Activated CD4-positive, alpha-beta T cell treated with anti-CD3 and anti-CD28 coated beads, Interleukin-2, Interleukin-6, amounts not matched to agents 100 ng/mL and 50 ng/mL, durations not matched to agents 16 hours and 8 hours (primary cell): ENCODE results near the gene FAM156B.
"Not testable (repeated sequence)": the region's sequence is repeated elsewhere in the genome, so short reads cannot be mapped to it uniquely, and the experiment has no call there.

ENCODE experiments used
- DNase-seq: peaks from one replicate; pipeline ENCODE4 v3.0.0-alpha.2; 2020

The FAM156B gene

DNA sequence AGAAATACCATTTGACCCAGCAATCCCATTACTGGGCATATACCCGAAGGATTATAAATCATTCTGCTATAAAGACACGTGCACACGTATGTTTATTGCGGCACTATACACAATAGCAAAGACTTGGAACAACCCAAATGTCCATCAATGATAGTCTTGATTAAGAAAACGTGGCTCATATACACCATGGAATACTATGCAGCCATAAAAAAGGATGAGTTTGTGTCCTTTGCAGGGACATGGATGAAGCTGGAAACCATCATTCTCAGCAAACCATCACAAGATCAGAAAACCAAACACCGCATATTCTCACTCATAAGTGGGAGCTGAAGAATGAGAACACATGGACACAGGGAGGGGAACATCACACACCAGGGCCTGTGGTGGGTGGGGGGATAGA, 33.1 kb downstream of the FAM156B start:
- not testable (repeated sequence) for DNase-seq

DNA sequence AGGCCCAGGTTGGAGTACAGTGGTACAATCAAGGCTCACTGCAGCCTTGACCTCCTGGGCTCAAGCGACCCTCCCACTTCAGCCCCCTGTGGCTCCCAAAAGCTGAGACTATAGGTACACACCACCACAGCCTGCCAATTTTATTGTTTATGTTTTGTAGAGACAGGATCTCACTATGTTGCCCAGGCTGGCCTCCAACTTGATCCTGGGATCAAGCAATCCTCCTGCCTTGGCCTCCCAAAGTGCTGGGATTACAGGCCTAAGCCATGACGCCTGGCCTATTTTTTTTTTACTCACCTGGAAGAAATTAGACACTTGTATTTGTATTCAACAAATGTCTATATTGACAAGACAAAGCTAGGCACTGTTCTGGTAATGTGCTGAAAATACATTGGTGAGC, 36.1 kb downstream of the FAM156B start:
- no peak for DNase-seq

DNA sequence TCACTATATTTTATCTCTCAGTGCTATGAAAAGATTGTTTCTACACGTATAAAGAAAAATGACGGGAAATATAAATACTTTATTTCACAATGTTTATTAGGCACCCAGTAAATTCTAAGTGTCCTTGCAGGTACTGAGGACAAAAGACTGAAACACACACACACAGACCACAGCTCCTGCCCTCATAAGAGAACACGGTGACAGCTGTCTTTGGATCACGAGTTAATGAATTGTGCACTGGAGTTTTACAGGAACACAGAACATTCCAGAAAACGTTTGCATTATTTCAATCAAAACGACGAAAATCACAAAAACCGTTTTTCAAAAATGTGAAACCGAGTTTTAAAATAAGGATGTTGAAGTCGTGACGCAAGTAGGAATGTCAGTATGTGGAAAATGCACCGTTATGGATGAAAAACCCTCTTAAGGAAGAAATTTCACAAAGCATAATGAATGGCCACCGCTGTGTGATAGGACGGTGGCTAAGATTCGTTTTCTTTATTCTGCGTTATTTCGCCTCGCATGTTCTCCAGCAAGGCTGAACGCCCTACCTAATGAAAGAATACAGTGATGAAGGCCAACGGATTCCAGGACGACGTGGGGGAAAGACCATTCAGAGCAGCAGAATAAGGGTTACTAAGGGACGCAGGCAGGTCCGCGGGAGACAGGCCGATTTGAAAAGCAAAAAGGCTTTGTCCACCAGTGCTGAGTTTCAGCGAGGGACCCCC, 37.0 kb downstream of the FAM156B start:
- DNase-seq = no peak

GRCh38 chrX:52934704-52935469, 37.8 kb downstream of the FAM156B start:
- peak; percentile 97 for DNase-seq

DNA sequence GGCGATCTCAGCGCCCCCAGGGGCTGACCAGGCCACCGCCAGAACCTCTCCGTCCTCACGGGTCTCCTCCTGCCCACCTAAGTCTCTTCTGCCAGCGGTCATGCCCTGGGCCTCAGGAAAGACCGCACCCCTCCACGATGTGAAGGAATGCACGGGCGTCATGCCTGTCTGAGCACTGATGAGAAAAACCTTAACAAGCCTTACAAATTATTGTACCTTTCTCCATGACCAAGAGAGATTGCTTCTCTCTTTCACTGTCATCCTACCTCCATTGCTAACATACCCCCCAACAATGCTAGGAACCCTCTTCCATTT, 38.3 kb downstream of the FAM156B start:
- DNase-seq = not testable (repeated sequence)

DNA sequence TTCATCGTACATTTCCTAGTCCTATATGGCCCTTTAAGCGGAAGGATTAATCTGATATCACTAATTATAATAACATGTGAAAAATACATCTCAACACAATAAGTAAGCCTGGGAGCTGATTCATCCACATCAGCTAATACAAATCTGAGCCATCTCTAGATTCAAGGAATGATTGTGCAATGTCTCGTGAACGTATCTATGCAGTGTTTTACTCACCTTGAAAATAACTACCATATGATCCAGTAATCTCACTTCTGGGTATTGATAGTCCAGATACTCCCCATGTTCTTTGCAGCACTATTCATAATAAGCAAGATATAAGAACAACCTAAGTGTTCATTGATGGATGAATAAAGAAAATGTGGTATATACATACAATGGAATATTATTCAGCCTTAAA, 43.6 kb downstream of the FAM156B start:
- not testable (repeated sequence) for DNase-seq

DNA sequence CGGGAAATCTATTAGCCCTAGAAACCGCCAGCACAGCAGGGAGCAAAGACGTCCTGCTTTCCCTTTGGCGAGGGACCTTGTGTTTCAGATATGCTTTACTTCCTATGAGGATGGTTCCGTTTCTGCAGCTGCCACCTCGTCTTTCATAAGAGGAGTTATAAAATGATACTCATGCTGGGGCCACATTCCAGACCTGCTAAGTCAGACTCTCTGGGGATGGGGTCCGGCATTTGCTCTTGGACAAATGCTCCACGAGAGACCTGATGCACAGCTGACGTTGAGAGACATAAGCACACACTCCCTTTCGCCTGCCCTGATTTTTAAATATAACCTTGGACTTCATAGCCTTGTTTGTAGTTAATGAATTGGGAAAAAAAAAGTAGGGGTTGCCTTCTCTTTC, 44.6 kb downstream of the FAM156B start:
- not testable (repeated sequence) for DNase-seq

GRCh38 chrX:52945838-52946494, 48.8 kb downstream of the FAM156B start:
- not testable (repeated sequence) for DNase-seq

GRCh38 chrX:52947501-52947900, 50.4 kb downstream of the FAM156B start:
- DNase-seq = not testable (repeated sequence)

DNA sequence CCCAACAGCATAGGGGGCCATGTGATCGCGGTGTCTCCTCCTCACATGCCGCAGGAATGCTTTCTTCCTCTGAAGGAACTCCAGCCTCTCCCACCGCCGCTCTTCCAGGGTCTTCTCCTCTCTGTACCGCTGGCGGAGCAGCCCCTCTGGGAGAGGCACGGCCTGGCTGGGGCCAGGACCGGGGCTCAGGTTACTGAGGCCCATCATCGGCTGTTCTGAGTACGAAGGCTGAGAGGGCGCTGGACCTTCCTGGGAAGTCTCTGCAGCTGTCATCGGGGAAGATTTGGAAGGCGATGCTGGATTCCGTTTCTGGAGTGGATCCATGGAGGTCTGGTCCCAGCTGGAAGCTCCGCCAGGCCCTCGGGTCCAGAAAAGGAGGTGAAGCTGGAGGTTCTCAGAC, 51.1 kb downstream of the FAM156B start:
- not testable (repeated sequence) for DNase-seq

DNA sequence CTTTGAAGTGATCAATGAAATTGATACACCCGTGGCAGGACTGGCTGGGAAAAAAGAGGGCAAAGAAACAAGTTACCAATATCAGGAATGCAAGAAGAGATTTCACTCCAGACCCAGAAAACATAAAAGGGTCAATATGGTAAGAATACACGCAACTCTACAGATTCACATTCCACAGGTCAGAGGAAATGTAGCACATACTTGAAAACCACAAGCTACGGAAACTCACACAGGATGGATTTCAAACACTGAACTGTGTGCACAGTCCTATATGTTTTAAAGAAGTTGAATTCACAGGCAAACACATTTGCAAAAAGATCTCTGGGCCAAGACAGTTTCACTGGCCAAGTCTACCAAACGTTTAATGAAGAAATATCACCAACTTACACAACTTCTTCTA, 52.2 kb downstream of the FAM156B start:
- DNase-seq = not testable (repeated sequence)

DNA sequence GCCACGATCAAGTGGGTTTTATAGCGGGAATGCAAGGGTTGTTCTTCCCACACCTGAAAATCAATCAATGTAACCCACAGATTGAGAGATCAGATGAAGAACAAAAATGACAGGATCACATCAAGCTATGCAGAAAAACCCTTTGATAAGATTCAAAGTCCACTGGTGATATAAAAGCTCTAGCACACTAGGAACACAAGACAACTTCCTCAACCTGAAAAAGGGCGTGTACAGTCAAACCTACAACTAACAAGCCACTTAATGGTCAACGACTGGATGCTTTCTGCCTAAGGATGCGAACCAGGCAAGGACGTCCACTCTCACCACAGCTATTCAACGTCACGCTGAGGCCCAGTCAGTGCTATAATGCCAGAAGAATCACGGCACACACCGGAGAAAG, 52.8 kb downstream of the FAM156B start:
- DNase-seq = not testable (repeated sequence)
